Measurements from ENCODE around the gene XPO5.

DNA sequence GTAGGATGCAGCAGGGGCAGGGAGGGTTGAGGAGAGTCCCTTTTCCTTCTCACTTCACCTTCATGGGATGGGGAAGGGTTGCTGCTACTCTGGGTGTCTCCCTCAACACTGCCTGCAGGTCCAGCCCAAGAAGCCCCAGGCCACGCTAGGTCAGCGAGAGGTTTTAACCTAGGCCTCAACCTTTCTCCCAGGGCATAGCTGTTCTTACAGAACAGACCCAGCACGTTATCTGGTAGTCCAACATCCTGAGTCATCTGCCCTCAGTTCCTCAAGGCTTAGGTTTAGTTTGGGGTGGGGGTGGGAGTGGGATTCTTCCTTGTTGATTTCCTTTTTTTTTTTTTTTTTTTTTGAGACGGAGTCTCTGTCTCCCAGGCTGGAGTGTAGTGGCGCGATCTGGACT, 81.5 kb downstream of the XPO5 start:
- TF ChIP-seq TAF1 (IDR thresholded peaks at IDR 0.05; ENCODE audit: low read depth) (no peak), POLR2AphosphoS5 (IDR thresholded peaks at IDR 0.05) (no peak)
